Measurements from ENCODE around the gene GPC3. TPM values are rescaled to one million over a fixed set of nuclear protein-coding genes. Genes with fewer than 3 reads are reported as not detected.

Gene GPC3
- total RNA-seq, 1 donor from 2014 or later, result 15.5 TPM

GRCh38 chrX:133561251-133561650 lies 424.1 kb downstream of the GPC3 start:
- H3K27ac ChIP-seq, result no peak overlapping the region
- H3K4me1 ChIP-seq, result no peaks in the 10 kb centered on the region
- H3K36me3 ChIP-seq, result no peaks in the 10 kb centered on the region
- TF ChIP-seq POLR2A (IDR thresholded peaks at IDR 0.05), result no peak
- TF ChIP-seq POLR2AphosphoS5 (IDR thresholded peaks at IDR 0.05; ENCODE audit: insufficient read depth in 1 of 2, low read depth in 1 of 2), result no peak
- no peak for TF ChIP-seq CTCF (IDR thresholded peaks at IDR 0.05)
- no peak for DNase-seq (ENCODE audit: extremely low spot score in 2 of 2)
- no peaks in the 10 kb centered on the region for H3K9me3 ChIP-seq
- H3K27me3 ChIP-seq, result no peaks in the 10 kb centered on the region
- H3K4me3 ChIP-seq, result no peak overlapping the region
- intact Hi-C loops (cut with DNase I), result no loop called here

- no peaks in the 10 kb centered on the region for H3K27me3 ChIP-seq
- TF ChIP-seq POLR2A (IDR thresholded peaks at IDR 0.05) (no peak), POLR2AphosphoS5 (IDR thresholded peaks at IDR 0.05; ENCODE audit: insufficient read depth in 1 of 2, low read depth in 1 of 2) (no peak), CTCF (IDR thresholded peaks at IDR 0.05) (no peak)
- no peak for DNase-seq (ENCODE audit: extremely low spot score in 2 of 2)
- H3K4me3 ChIP-seq, result no peak overlapping the region
- no peaks in the 10 kb centered on the region for H3K9me3 ChIP-seq
- H3K27ac ChIP-seq, result no peak overlapping the region
- intact Hi-C loops (cut with DNase I), result no loop called here
- H3K4me1 ChIP-seq, result no peaks in the 10 kb centered on the region
- H3K36me3 ChIP-seq, result no peaks in the 10 kb centered on the region
Measured at GRCh38 chrX:133559909-133560308, 425.5 kb downstream of the GPC3 start.

- H3K27ac ChIP-seq, result no peak overlapping the region
- H3K27me3 ChIP-seq, result no peaks in the 10 kb centered on the region
- no peak for TF ChIP-seq CTCF (IDR thresholded peaks at IDR 0.05)
- TF ChIP-seq POLR2AphosphoS5 (IDR thresholded peaks at IDR 0.05; ENCODE audit: insufficient read depth in 1 of 2, low read depth in 1 of 2), result no peak
- no peak for TF ChIP-seq POLR2A (IDR thresholded peaks at IDR 0.05)
- no peak overlapping the region for H3K4me3 ChIP-seq
- no peaks in the 10 kb centered on the region for H3K9me3 ChIP-seq
- DNase-seq (ENCODE audit: extremely low spot score in 2 of 2), result no peak
- H3K4me1 ChIP-seq, result no peaks in the 10 kb centered on the region
- intact Hi-C loops (cut with DNase I), result no loop called here
- H3K36me3 ChIP-seq, result no peaks in the 10 kb centered on the region
Measured at GRCh38 chrX:133555782-133556458, 429.5 kb downstream of the GPC3 start.

GRCh38 chrX:133550665-133551485 lies 434.5 kb downstream of the GPC3 start:
- Histone ChIP-seq H3K4me1 (no peaks in the 10 kb centered on the region), H3K36me3 (no peaks in the 10 kb centered on the region), H3K27ac (no peak overlapping the region), H3K27me3 (no peaks in the 10 kb centered on the region), H3K4me3 (no peak overlapping the region), H3K9me3 (no peaks in the 10 kb centered on the region)
- TF ChIP-seq POLR2AphosphoS5 (IDR thresholded peaks at IDR 0.05; ENCODE audit: insufficient read depth in 1 of 2, low read depth in 1 of 2), result no peak
- TF ChIP-seq CTCF (IDR thresholded peaks at IDR 0.05), result no peak
- TF ChIP-seq POLR2A (IDR thresholded peaks at IDR 0.05), result no peak
- no peak for DNase-seq (ENCODE audit: extremely low spot score in 2 of 2)
- intact Hi-C loops (cut with DNase I), result no loop called here
